B cell (primary cell): ENCODE results near the gene GPI.

ENCODE experiments used
- CTCF ChIP-seq: fragments of 200-600 bp; IDR thresholded peaks from one replicate; pipeline ENCODE4 v1.8.0; 2022; ENCODE audit warnings: antibody characterized with exemption, mild to moderate bottlenecking
- EZH2 ChIP-seq: IDR thresholded peaks from 2 replicates; pipeline ENCODE4 v1.6.1; 2012; ENCODE audit warnings: borderline replicate concordance, low read depth, mild to moderate bottlenecking, moderate library complexity, low read length; ENCODE audit not compliant: insufficient read depth, poor library complexity, severe bottlenecking

GRCh38 chr19:34325181-34325580 lies 39.8 kb upstream of the GPI start:
- no peak for TF ChIP-seq CTCF
- no peak for TF ChIP-seq EZH2
